Activated CD4-positive, alpha-beta T cell treated with anti-CD3 and anti-CD28 coated beads for 36 hours (primary cell): ENCODE measurements around the gene SYDE1. TPM values are rescaled to one million over a fixed set of nuclear protein-coding genes. Genes with fewer than 3 reads are reported as not detected.

Experiments used
- ATAC-seq: fragments of 200-7000 bp; cut with Tn5 transposase; one replicate; pipeline ENCODE4 v1.10.0; 2021; ENCODE audit warnings: mild to moderate bottlenecking, moderate library complexity
- CTCF ChIA-PET: fragments of 350-600 bp; sonication (Branson Sonifier 250); formaldehyde crosslinking; loops from one replicate; lab custom pipeline; 2021; ENCODE audit warnings: antibody characterized with exemption; lab: Charles Lee
- POLR2A ChIA-PET: fragments of 350-600 bp; sonication (Branson Sonifier 250); formaldehyde crosslinking; loops from one replicate; lab custom pipeline; 2021; ENCODE audit warnings: antibody characterized with exemption, inconsistent platforms; lab: Charles Lee
- DNase-seq: peaks from one replicate; pipeline ENCODE4 v3.0.0-alpha.2; 2020
- H3K27ac Mint-ChIP-seq: one replicate; pipeline ENCODE4 v1.8.0; 2021; ENCODE audit warnings: mixed read lengths
- H3K27me3 Mint-ChIP-seq: one replicate; pipeline ENCODE4 v1.8.0; 2021; ENCODE audit warnings: mixed read lengths
- H3K36me3 Mint-ChIP-seq: one replicate; pipeline ENCODE4 v1.8.0; 2021; ENCODE audit warnings: low read depth, mixed read lengths
- H3K4me1 Mint-ChIP-seq: one replicate; pipeline ENCODE4 v1.8.0; 2021; ENCODE audit warnings: mixed read lengths
- H3K4me3 Mint-ChIP-seq: one replicate; pipeline ENCODE4 v1.8.0; 2021; ENCODE audit warnings: mild to moderate bottlenecking, moderate library complexity, mixed read lengths
- H3K9me3 Mint-ChIP-seq: one replicate; pipeline ENCODE4 v1.8.0; 2021; ENCODE audit warnings: low read depth, mixed read lengths
- intact Hi-C, 2 experiments: fragments of 100-400 bp; cut with DNase I in 1 of 2; cut with micrococcal nuclease in 1 of 2; formaldehyde crosslinking; loops; one replicate each; pipeline versions ENCODE4 v1.14.2 to v1.15.1; 2022 to 2024; cut with DNase I, micrococcal nuclease
- total RNA-seq, 2 experiments: library from RNA; stranded (reverse); gene quantifications; one replicate each; pipeline ENCODE4 v1.2.3, GENCODE V29; 2021

The SYDE1 gene
- total RNA-seq, 2 experiments from 2014 or later = 2.1 to 3.3 TPM

DNA sequence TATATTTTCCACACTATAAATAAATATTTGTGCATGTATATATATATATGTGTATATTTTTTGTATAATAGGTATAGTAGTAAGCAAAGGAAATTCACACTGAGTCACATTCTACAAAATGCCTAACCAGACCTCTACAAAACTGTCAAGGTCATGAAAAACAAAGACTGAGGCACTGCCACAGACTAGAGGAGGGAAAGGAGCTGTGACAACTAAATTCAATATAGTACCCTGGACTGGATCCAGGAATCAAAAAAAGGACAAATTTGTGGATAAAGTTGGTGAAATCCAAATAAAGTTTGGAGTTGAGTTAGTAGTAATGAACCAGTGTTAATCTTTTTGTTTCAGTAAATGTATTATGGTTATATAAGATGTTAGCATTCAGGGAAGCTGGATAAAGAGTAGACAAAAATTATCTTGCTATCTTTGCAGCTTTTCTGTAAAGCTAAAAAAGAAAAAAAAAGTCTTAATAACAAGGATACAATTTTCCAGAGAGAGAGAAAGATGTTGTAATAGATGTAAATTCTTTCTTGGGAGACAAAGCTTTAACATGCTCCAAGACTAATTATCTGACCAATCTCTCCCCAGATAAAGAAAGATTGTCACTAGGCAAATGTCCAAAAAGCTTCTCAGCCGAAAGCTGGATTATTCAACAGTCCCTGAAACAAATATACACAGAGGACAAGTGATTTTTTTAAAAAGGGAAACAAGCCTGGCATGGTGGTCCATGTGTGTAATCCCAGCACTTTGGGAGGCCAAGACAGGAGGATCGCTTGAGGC, 19.1 kb downstream of the SYDE1 start:
- Mint-ChIP-seq H3K36me3 (peaks cover 12% of the 10 kb centered on the region), H3K4me3 (peak overlapping the region; percentile 87), H3K27me3 (no peaks in the 10 kb centered on the region), H3K27ac (peak overlapping the region; percentile 47), H3K4me1 (peaks cover 33% of the 10 kb centered on the region), H3K9me3 (no peaks in the 10 kb centered on the region)
- no peak for DNase-seq
- intact Hi-C loops = loop anchor here in 1 of 2 experiments (5.0 to 10.0 kb wide), 3 partner anchors 554 to 1119 kb away; partner anchors contain the start of genes NDUFB7, RFX1 and TPM4
- POLR2A ChIA-PET = interaction anchor here (0.5 to 1.2 kb wide), 6 partner anchors 12 to 1761 kb away, joined by 3 to 7 read pairs (median 3); partner anchors contain the start of gene AKAP8L
- CTCF ChIA-PET = interaction anchor here (0.6 to 2.0 kb wide), 8 partner anchors 10 to 873 kb away, joined by 3 to 9 read pairs (median 4); no protein-coding TSS in a partner anchor
- ATAC-seq = no peak

DNA sequence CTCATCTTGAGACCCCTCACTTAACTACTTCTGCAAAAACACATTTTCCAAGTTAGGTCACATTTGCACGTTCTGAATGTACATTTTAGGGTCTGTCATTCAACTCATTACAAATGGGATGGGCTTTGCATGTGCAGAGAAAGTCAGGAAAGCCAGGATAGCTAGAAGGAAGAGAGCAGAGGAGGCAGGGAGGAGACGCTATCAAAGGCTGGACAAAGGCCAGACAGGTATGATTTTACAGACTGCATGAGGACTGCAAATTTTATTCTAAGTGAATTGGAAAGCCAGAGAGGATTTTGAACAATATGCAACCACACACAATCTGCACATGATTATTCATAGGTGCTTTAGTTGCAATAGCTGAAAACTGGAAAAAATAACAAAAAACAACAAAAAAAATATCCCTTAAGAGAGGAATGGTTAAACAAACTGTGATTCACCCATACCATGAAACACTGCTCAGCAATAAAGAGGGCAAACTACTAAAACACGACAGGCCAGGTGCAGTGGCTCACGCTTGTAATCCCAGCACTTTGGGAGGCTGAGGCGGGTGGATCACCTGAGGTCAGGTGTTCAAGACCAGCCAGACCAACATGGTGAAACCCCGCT, 21.1 kb downstream of the SYDE1 start:
- intact Hi-C loops = loop anchor here in 1 of 2 experiments (5.0 to 10.0 kb wide), 3 partner anchors 556 to 1121 kb away; partner anchors contain the start of genes NDUFB7, RFX1 and TPM4
- peak overlapping the region; percentile 10 for H3K27ac Mint-ChIP-seq

DNA sequence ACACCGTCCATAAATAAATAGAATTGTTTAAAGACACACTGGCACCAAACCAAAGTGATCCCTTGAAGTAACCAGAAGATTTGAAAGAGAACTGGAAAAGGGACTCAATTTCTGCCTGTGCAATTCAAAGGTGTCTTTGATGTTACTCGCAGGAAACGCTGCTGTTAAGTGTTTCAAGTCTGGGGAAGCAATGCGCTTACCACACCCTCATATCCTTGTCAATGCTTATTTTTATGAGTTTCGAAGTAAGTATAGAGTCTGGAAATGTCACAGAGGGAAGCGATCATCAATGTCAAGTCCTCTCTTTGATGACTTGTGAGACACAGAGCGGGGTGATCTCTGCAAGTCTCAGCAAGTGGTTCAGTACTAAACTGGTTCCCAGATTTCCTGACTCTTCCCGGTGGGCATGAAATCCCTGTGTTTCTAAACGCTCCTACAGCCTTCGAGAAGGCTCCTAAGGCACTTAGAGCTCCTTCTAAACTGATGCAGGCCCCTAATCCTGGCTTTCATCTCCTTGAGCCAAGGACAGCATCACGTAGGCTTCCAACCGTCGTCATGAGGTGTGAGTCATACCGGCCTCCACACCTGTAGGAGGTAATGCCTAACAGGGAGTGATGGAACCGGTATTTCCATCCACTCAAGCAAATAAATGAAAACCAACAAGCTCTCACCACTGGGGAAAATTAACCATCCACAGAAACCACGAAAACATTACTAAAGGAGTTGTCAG, 22.8 kb downstream of the SYDE1 start:
- peaks cover 24% of the 10 kb centered on the region for H3K4me1 Mint-ChIP-seq
- DNase-seq (peak; percentile 73), ATAC-seq (peak; percentile 18)
- POLR2A ChIA-PET = no interaction called here
- no peak overlapping the region for H3K4me3 Mint-ChIP-seq
- no peaks in the 10 kb centered on the region for H3K36me3 Mint-ChIP-seq
- peak overlapping the region; percentile 96 for H3K27ac Mint-ChIP-seq
- no peaks in the 10 kb centered on the region for H3K27me3 Mint-ChIP-seq
- intact Hi-C loops = loop anchor here in 1 of 2 experiments (5.0 to 10.0 kb wide), 3 partner anchors 558 to 1123 kb away; partner anchors contain the start of genes NDUFB7, RFX1 and TPM4
- no peaks in the 10 kb centered on the region for H3K9me3 Mint-ChIP-seq
- CTCF ChIA-PET = interaction anchor here (0.8 kb wide), 1 partner anchor 23 kb away, joined by 3 read pairs; no protein-coding TSS in a partner anchor

More for the DNA sequence above, 21.1 kb downstream of the SYDE1 start:
- ATAC-seq = no peak
- peaks cover 31% of the 10 kb centered on the region for H3K4me1 Mint-ChIP-seq
- DNase-seq = no peak
- POLR2A ChIA-PET = no interaction called here
- CTCF ChIA-PET = interaction anchor here (0.6 to 1.3 kb wide), 3 partner anchors 28 to 657 kb away, joined by 3 to 4 read pairs (median 3); no protein-coding TSS in a partner anchor
- no peaks in the 10 kb centered on the region for H3K9me3 Mint-ChIP-seq
- no peak overlapping the region for H3K4me3 Mint-ChIP-seq
- H3K36me3 Mint-ChIP-seq = peaks cover under 1% of the 10 kb centered on the region
- no peaks in the 10 kb centered on the region for H3K27me3 Mint-ChIP-seq

DNA sequence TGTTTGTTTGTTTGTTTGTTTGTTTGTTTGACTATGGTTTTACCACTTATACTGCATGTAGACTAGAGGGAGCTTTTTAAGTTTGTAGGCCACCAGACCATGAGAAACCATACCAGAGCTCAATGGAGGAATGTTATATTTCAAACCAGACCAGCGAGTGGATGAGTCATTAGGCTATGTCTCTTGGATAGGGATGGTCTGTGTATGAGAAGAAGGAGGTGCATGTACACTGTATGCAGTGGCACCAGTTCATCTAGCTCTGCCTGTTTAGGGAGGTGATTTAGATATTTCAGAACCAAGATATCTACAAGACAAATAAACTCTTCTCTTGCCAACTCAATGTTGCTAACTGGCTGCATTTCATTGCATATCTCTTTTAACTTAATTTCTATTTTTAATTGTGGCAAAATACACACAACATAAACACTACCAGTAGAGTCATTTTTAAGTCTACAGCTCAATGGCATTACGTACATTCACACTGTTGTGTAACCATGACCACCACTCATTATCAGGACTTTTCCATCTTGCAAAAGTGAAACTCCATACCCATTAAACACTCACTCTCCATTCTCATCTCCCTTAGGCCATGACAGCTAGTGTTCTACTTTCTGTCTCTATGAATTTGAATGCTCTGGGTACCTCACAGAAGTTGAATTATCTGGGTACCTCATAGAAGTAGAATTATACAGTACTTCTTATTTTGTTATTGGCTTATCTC, 29.2 kb downstream of the SYDE1 start:
- no peak for DNase-seq
- Mint-ChIP-seq H3K4me1 (peaks cover 3% of the 10 kb centered on the region), H3K4me3 (no peak overlapping the region), H3K27ac (no peak overlapping the region), H3K9me3 (peaks cover 10% of the 10 kb centered on the region), H3K27me3 (no peaks in the 10 kb centered on the region), H3K36me3 (no peaks in the 10 kb centered on the region)
- intact Hi-C loops = no loop called here
- ATAC-seq = peak; percentile 47
- ChIA-PET POLR2A (interaction anchor here (0.9 kb wide), 1 partner anchor 20 kb away, joined by 5 read pairs; no protein-coding TSS in a partner anchor), CTCF (interaction anchor here (1.0 to 1.5 kb wide), 2 partner anchors 10 to 35 kb away, joined by 4 read pairs; a partner anchor contains a TSS)

DNA sequence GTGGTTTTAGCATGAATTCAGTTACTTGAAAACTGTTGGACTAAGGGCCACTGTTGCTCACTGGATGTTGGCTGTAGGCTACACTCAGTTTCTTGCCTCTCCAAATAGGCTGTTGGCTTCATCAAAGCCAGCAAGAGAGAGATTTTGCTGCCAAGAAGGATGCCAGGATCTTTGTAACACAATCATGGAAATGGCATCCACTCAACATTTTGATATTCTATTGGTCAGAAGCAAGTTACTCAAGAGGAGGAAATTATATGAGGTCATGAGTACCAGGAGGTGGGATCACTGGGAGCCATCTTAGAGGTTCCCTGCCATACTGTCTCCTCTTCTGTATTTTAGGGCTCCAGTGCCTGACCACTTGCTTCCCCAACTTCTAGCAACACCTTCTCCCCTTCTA, 30.6 kb downstream of the SYDE1 start:
- ATAC-seq = no peak
- H3K27ac Mint-ChIP-seq = no peak overlapping the region
- peaks cover 3% of the 10 kb centered on the region for H3K4me1 Mint-ChIP-seq
- intact Hi-C loops = no loop called here
- H3K27me3 Mint-ChIP-seq = no peaks in the 10 kb centered on the region
- H3K9me3 Mint-ChIP-seq = peaks cover 10% of the 10 kb centered on the region
- H3K36me3 Mint-ChIP-seq = no peaks in the 10 kb centered on the region
- CTCF ChIA-PET = interaction anchor here (1.1 kb wide), 1 partner anchor 21 kb away, joined by 3 read pairs; no protein-coding TSS in a partner anchor
- POLR2A ChIA-PET = interaction anchor here (0.7 kb wide), 1 partner anchor 281 kb away, joined by 3 read pairs; the partner anchor contains the start of gene AKAP8L
- H3K4me3 Mint-ChIP-seq = no peak overlapping the region
- DNase-seq = no peak

DNA sequence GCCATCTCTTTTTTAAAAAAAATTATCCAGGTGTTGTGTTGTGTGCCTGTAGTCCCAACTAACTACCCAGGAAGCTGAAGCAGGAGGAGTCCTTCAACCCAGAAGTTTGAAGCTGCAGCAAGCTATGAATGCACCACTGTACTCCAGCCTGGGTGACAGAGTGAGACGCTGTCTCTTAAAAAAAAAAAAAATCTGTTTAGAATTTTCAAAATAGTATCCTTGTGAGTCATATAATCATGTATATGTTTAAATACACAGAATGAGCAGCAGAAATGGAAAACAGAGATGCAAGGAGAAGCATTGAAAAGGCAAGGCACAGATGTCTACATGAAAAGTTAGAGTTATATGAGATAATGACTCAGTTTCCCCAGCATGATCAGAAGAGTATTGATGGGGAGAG, 31.2 kb downstream of the SYDE1 start:
- Mint-ChIP-seq H3K27me3 (no peaks in the 10 kb centered on the region), H3K27ac (no peak overlapping the region), H3K36me3 (no peaks in the 10 kb centered on the region), H3K4me1 (peaks cover 3% of the 10 kb centered on the region), H3K4me3 (no peak overlapping the region), H3K9me3 (peaks cover 10% of the 10 kb centered on the region)
- intact Hi-C loops = no loop called here
- no peak for DNase-seq
- no peak for ATAC-seq
- ChIA-PET POLR2A (interaction anchor here (0.7 kb wide), 1 partner anchor 280 kb away, joined by 3 read pairs; the partner anchor contains the start of gene AKAP8L), CTCF (interaction anchor here (1.1 kb wide), 1 partner anchor 20 kb away, joined by 3 read pairs; no protein-coding TSS in a partner anchor)

DNA sequence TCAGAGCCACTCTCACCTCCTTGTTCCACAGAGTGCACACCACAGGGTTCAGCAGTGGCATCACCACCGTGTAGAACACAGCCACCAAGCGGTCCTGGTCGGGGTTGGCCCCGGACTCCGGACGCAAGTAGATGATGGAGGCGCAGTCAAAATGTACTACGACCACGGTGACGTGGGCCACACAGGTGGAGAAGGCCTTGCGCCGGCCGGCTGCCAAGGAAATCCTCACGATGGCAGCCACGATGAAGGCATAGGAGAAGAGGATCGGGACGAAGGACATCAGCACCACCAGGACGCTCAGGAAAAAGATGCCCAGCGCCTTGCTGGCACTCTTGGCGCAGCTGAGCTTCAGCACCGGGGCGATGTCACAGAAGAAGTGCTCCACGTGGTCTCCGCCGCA, 33.9 kb downstream of the SYDE1 start:
- no peak overlapping the region for H3K4me3 Mint-ChIP-seq
- no peaks in the 10 kb centered on the region for H3K27me3 Mint-ChIP-seq
- no peak overlapping the region for H3K27ac Mint-ChIP-seq
- H3K9me3 Mint-ChIP-seq = peaks cover 10% of the 10 kb centered on the region
- peaks cover 3% of the 10 kb centered on the region for H3K4me1 Mint-ChIP-seq
- intact Hi-C loops = no loop called here
- ChIA-PET POLR2A (no interaction called here), CTCF (no interaction called here)
- no peak for ATAC-seq
- H3K36me3 Mint-ChIP-seq = no peaks in the 10 kb centered on the region
- DNase-seq = no peak

DNA sequence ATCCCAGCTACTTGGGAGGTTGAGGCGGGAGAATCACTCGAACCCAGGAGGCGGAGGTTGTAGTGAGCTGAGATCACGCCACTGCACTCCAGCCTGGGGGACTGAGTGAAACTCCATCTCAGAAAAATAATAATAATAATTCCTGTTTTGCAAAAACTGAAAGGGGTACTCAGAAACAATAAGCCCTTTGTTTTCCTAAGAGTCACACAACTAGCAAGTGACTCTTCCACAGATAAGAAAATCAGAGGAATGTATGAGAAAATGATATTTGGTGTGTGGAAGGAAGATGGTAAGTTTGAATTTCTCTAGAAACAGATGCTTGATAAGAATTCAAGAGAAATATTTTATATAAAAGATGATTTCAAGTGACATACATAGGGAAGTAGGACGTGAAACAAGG, 35.1 kb downstream of the SYDE1 start:
- H3K36me3 Mint-ChIP-seq = no peaks in the 10 kb centered on the region
- peaks cover 10% of the 10 kb centered on the region for H3K9me3 Mint-ChIP-seq
- H3K4me3 Mint-ChIP-seq = no peak overlapping the region
- H3K4me1 Mint-ChIP-seq = peaks cover 3% of the 10 kb centered on the region
- DNase-seq = no peak
- CTCF ChIA-PET = interaction anchor here (2.2 kb wide), 1 partner anchor 42 kb away, joined by 6 read pairs; no protein-coding TSS in a partner anchor
- no peak overlapping the region for H3K27ac Mint-ChIP-seq
- POLR2A ChIA-PET = no interaction called here
- no peaks in the 10 kb centered on the region for H3K27me3 Mint-ChIP-seq
- no peak for ATAC-seq
- intact Hi-C loops = no loop called here

DNA sequence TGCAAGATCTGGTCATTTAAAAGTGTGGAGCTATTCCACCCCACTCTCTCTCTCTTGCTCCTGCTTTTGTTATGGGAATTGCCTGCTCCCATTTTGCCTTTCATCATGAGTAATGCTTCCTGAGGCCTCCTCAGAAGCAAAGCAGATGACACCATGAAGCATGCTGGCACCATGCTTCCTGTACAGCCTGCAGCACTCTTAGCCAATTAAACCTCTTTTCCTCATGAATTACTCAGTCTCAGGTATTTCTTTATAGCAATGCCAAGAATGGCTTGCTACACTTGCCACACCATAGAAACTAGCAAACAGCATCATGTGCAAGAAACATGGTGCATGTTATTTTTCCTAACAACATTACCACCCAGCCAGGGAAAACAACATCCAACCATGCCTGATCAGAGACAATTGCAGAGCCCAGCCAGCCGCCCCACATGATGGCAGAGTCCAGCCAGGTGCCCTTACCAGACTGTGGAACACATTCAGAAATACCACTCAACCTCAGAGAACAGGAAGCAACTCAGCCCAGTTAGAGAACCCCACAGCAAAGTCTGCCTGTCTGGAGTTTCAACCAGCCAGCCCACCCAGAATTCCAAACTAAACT, 36.9 kb downstream of the SYDE1 start:
- POLR2A ChIA-PET = no interaction called here
- CTCF ChIA-PET = interaction anchor here (1.4 to 2.2 kb wide), 2 partner anchors 10 to 44 kb away, joined by 3 to 6 read pairs; no protein-coding TSS in a partner anchor
- no peak for ATAC-seq

DNA sequence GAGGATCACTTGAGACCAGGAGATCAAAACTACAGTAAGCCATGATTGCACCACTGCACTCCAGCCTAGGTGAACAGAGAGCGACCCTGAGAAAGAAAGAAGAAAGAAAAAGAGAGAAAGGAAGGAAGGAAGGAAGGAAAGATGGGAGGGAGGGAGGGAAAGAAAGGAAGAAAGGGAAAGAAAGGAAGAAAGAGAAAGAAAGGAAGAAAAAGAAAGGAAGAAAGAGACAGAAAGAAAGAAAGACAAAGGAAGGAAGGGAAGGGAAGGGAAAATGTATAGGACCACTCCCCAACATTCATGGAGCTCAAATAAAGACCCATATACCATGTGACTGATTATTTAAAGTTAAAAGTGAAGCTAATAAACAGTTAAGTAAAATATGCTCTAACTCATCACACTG, 39.9 kb downstream of the SYDE1 start:
- CTCF ChIA-PET = interaction anchor here (1.3 to 1.6 kb wide), 3 partner anchors 46 to 361 kb away, joined by 3 to 6 read pairs (median 4); no protein-coding TSS in a partner anchor
- H3K4me3 Mint-ChIP-seq = no peak overlapping the region
- no peak overlapping the region for H3K27ac Mint-ChIP-seq
- POLR2A ChIA-PET = no interaction called here
- intact Hi-C loops = no loop called here
- no peaks in the 10 kb centered on the region for H3K27me3 Mint-ChIP-seq
- ATAC-seq (no peak), DNase-seq (no peak)
- H3K36me3 Mint-ChIP-seq = no peaks in the 10 kb centered on the region
- peaks cover 13% of the 10 kb centered on the region for H3K4me1 Mint-ChIP-seq
- H3K9me3 Mint-ChIP-seq = no peaks in the 10 kb centered on the region

More for the DNA sequence above, 36.9 kb downstream of the SYDE1 start:
- Mint-ChIP-seq H3K4me1 (peaks cover 8% of the 10 kb centered on the region), H3K27me3 (no peaks in the 10 kb centered on the region), H3K9me3 (peaks cover 4% of the 10 kb centered on the region), H3K36me3 (no peaks in the 10 kb centered on the region), H3K4me3 (no peak overlapping the region), H3K27ac (no peak overlapping the region)
- no peak for DNase-seq
- intact Hi-C loops = no loop called here
